Panc1 (cell line): ENCODE data around the gene NXPH4.
A peak's percentile ranks its signal among the peaks of the same experiment; 100 is the strongest.

Source experiments
- POLR2AphosphoS5 ChIP-seq: IDR thresholded peaks from 2 replicates; pipeline ENCODE4 v1.6.1; 2012; ENCODE audit warnings: mild to moderate bottlenecking, low read depth, low read length, moderate library complexity
- REST ChIP-seq, 2 experiments: IDR thresholded peaks; 2 replicates each; pipeline ENCODE4 v1.6.1; 2011 to 2012; ENCODE audit warnings: low read depth in 2 of 2, control low read depth in 1 of 2, low read length in 1 of 2, mild to moderate bottlenecking in 1 of 2, moderate library complexity in 1 of 2; ENCODE audit not compliant: insufficient read depth in 1 of 2
- SIN3A ChIP-seq: IDR thresholded peaks from 2 replicates; pipeline ENCODE4 v1.6.1; 2012; ENCODE audit warnings: low read depth, mild to moderate bottlenecking, low read length, moderate library complexity, borderline replicate concordance; ENCODE audit not compliant: insufficient read depth
- TF ChIP-seq, protein P1 (sequence below): fragments of 450-650 bp; IDR thresholded peaks from 2 replicates; pipeline ENCODE4 v1.5.1; 2017; ENCODE audit warnings: mild to moderate bottlenecking

DNA sequence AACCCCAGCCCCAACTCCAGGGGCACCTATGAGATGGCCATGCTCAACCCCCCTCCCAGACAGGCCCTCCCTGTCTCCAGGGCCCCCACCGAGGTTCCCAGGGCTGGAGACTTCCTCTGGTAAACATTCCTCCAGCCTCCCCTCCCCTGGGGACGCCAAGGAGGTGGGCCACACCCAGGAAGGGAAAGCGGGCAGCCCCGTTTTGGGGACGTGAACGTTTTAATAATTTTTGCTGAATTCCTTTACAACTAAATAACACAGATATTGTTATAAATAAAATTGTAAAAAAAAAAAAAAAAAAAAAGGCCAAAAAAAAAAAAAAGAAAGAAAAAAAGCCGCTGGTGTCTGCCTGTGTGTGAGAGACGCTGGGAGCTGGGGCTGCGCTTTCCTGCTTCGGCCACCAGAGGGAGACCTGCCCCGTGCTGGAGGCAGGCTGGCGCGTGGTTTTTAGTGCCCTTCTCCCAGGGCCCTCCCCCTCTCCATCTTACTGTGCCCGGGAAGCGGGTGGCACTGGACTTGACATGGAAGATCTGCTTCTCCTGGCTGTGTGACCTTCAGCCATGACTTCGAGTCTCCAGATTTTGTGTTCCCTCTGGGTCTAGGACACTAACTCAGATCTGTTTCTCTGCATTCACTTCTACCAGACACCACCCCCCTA lies 3.4 kb upstream of the NXPH4 start:
- TF ChIP-seq, protein P1, sequence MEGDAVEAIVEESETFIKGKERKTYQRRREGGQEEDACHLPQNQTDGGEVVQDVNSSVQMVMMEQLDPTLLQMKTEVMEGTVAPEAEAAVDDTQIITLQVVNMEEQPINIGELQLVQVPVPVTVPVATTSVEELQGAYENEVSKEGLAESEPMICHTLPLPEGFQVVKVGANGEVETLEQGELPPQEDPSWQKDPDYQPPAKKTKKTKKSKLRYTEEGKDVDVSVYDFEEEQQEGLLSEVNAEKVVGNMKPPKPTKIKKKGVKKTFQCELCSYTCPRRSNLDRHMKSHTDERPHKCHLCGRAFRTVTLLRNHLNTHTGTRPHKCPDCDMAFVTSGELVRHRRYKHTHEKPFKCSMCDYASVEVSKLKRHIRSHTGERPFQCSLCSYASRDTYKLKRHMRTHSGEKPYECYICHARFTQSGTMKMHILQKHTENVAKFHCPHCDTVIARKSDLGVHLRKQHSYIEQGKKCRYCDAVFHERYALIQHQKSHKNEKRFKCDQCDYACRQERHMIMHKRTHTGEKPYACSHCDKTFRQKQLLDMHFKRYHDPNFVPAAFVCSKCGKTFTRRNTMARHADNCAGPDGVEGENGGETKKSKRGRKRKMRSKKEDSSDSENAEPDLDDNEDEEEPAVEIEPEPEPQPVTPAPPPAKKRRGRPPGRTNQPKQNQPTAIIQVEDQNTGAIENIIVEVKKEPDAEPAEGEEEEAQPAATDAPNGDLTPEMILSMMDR, result peak; percentile 97
- TF ChIP-seq POLR2AphosphoS5 (no peak), SIN3A (no peak), REST (IDR thresholded peaks at IDR 0.05; ENCODE audit: insufficient read depth in 1 of 2, low read depth in 2 of 2, low read length in 1 of 2) (no peak)
